Nephron (organoid): ENCODE measurements around the gene C9orf72.

Experiments
- H3K27ac Mint-ChIP-seq, 3 experiments: 2 replicates each; pipeline ENCODE4 v1.8.0; 2020; ENCODE audit warnings: mixed read lengths in 3 of 3, mild to moderate bottlenecking in 2 of 3, moderate library complexity in 1 of 3
- H3K27me3 Mint-ChIP-seq: 2 replicates; pipeline ENCODE4 v1.8.0; 2021; ENCODE audit warnings: low read depth, mild to moderate bottlenecking, moderate library complexity, mixed read lengths
- H3K36me3 Mint-ChIP-seq: 2 replicates; pipeline ENCODE4 v1.8.0; 2020; ENCODE audit warnings: low read depth, mixed read lengths
- H3K4me1 Mint-ChIP-seq: 2 replicates; pipeline ENCODE4 v1.8.0; 2020; ENCODE audit warnings: mixed read lengths
- H3K4me3 Mint-ChIP-seq, 3 experiments: 2 replicates each; pipeline ENCODE4 v1.8.0; 2020; ENCODE audit warnings: mild to moderate bottlenecking in 3 of 3, mixed read lengths in 3 of 3, moderate library complexity in 2 of 3
- H3K9me3 Mint-ChIP-seq: 2 replicates; pipeline ENCODE4 v1.8.0; 2020; ENCODE audit warnings: mixed read lengths
- TF ChIP-seq, protein P1 (sequence below), 3 experiments: fragments of 200-600 bp; sonication (generic); IDR thresholded peaks; one replicate each; pipeline ENCODE4 v1.5.0; 2021; ENCODE audit warnings: antibody characterized with exemption in 3 of 3; ENCODE audit not compliant: unreplicated experiment in 3 of 3

C9orf72 gene

GRCh38 chr9:27610622-27611021 lies 37.3 kb upstream of the C9orf72 start:
- Mint-ChIP-seq H3K27me3 (peaks cover 3% of the 10 kb centered on the region), H3K27ac (peak overlapping the region in 1 of 3 experiments; percentile 71), H3K4me1 (peaks cover 11% of the 10 kb centered on the region), H3K9me3 (peaks cover 2% of the 10 kb centered on the region), H3K4me3 (no peak overlapping the region), H3K36me3 (no peaks in the 10 kb centered on the region)
- TF ChIP-seq, protein P1, sequence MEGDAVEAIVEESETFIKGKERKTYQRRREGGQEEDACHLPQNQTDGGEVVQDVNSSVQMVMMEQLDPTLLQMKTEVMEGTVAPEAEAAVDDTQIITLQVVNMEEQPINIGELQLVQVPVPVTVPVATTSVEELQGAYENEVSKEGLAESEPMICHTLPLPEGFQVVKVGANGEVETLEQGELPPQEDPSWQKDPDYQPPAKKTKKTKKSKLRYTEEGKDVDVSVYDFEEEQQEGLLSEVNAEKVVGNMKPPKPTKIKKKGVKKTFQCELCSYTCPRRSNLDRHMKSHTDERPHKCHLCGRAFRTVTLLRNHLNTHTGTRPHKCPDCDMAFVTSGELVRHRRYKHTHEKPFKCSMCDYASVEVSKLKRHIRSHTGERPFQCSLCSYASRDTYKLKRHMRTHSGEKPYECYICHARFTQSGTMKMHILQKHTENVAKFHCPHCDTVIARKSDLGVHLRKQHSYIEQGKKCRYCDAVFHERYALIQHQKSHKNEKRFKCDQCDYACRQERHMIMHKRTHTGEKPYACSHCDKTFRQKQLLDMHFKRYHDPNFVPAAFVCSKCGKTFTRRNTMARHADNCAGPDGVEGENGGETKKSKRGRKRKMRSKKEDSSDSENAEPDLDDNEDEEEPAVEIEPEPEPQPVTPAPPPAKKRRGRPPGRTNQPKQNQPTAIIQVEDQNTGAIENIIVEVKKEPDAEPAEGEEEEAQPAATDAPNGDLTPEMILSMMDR (IDR thresholded peaks at IDR 0.05; ENCODE audit: unreplicated experiment in 3 of 3) = no peak

- TF ChIP-seq, protein P1 (IDR thresholded peaks at IDR 0.05; ENCODE audit: unreplicated experiment in 3 of 3) = no peak
- Mint-ChIP-seq H3K36me3 (no peaks in the 10 kb centered on the region), H3K4me3 (no peak overlapping the region), H3K4me1 (peaks cover 14% of the 10 kb centered on the region), H3K9me3 (peaks cover 2% of the 10 kb centered on the region), H3K27ac (peak overlapping the region; percentile 20 to 54 (median 39)), H3K27me3 (no peaks in the 10 kb centered on the region)
Measured at GRCh38 chr9:27602954-27603353, 29.7 kb upstream of the C9orf72 start.

DNA sequence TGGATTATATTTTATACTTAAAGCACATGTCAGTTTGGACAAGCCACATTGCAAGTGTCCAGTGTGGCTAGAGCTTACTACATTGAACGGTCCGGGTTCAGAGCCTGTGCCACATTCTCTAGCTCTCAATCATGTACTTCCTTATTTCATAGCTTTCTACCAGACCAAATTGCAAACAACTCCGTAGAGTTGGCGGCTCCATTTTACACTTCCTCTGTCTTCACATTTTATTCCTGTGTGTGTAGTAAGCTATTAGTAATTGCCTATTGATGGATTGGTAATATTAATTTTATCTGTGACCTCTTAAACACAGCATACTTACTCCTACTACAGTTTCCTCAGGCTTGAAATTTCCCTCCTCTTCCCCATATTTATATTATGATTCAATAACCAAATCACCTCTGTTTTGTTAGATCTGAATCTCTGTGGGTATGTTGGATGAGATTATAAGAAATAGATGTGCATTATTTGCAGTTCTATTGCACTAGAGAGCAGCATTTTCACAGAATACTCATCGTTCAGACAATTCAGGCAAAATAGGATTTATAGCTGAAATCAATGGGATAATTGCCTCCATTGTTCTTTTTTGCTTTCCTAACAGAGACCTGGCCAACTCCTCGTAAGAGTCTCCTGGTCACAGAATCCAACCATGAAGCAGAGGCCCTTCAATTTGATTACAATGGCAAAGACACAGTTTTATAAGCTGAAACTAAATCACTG lies 29.0 kb upstream of the C9orf72 start:
- TF ChIP-seq, protein P1 (IDR thresholded peaks at IDR 0.05; ENCODE audit: unreplicated experiment in 3 of 3) = no peak
- H3K27ac Mint-ChIP-seq = peak overlapping the region; percentile 20 to 54 (median 39)
- peaks cover 14% of the 10 kb centered on the region for H3K4me1 Mint-ChIP-seq
- H3K27me3 Mint-ChIP-seq = no peaks in the 10 kb centered on the region
- H3K9me3 Mint-ChIP-seq = peaks cover under 1% of the 10 kb centered on the region
- H3K4me3 Mint-ChIP-seq = no peak overlapping the region
- H3K36me3 Mint-ChIP-seq = no peaks in the 10 kb centered on the region

GRCh38 chr9:27601396-27601795 lies 28.1 kb upstream of the C9orf72 start:
- H3K4me3 Mint-ChIP-seq = no peak overlapping the region
- no peaks in the 10 kb centered on the region for H3K36me3 Mint-ChIP-seq
- H3K27me3 Mint-ChIP-seq = no peaks in the 10 kb centered on the region
- no peaks in the 10 kb centered on the region for H3K9me3 Mint-ChIP-seq
- H3K4me1 Mint-ChIP-seq = peaks cover 14% of the 10 kb centered on the region
- peak overlapping the region in 1 of 3 experiments; percentile 54 for H3K27ac Mint-ChIP-seq
- TF ChIP-seq, protein P1 (IDR thresholded peaks at IDR 0.05; ENCODE audit: unreplicated experiment in 3 of 3) = no peak

GRCh38 chr9:27600256-27600655 lies 27.0 kb upstream of the C9orf72 start:
- peaks cover 14% of the 10 kb centered on the region for H3K4me1 Mint-ChIP-seq
- H3K27ac Mint-ChIP-seq = peak overlapping the region in 2 of 3 experiments; percentile 7 to 45
- TF ChIP-seq, protein P1 (IDR thresholded peaks at IDR 0.05; ENCODE audit: unreplicated experiment in 3 of 3) = no peak
- H3K9me3 Mint-ChIP-seq = no peaks in the 10 kb centered on the region
- no peaks in the 10 kb centered on the region for H3K36me3 Mint-ChIP-seq
- no peak overlapping the region for H3K4me3 Mint-ChIP-seq
- no peaks in the 10 kb centered on the region for H3K27me3 Mint-ChIP-seq

DNA sequence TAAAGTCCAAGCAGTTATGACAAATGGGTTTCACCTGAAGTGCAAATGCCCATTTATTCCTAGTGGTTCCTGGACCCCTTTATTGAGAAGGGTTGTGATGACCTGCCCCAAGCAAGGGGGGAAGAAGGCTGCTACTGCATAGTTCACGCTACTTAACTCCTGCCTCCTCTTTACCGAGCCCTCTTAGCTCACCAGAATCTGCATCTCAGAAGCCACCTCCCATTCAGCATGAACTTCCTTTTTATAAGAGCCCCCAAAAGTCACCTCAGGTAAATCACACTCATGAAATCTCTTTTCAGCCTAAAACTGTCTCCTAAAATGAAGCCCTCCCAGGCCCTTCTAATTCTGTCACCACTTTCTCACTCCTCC lies 26.6 kb upstream of the C9orf72 start:
- Mint-ChIP-seq H3K9me3 (no peaks in the 10 kb centered on the region), H3K27me3 (no peaks in the 10 kb centered on the region), H3K4me3 (no peak overlapping the region), H3K36me3 (no peaks in the 10 kb centered on the region), H3K27ac (peak overlapping the region in 2 of 3 experiments; percentile 7 to 45), H3K4me1 (peaks cover 14% of the 10 kb centered on the region)
- TF ChIP-seq, protein P1 (IDR thresholded peaks at IDR 0.05; ENCODE audit: unreplicated experiment in 3 of 3) = no peak
